ENCODE results near the gene RYR3.

The RYR3 gene

GRCh38 chr15:33315044-33315443 is 4.3 kb downstream of the RYR3 start:
- in situ Hi-C loops (cut with HindIII; ENCODE audit: low sequenced_read_pairs) = no loop called here

GRCh38 chr15:33317896-33318295 is 7.1 kb downstream of the RYR3 start:
- in situ Hi-C loops (cut with HindIII; ENCODE audit: low sequenced_read_pairs) = no loop called here

- in situ Hi-C loops (cut with HindIII; ENCODE audit: low sequenced_read_pairs) = no loop called here
Observed at GRCh38 chr15:33320017-33320416, 9.2 kb downstream of the RYR3 start.

- in situ Hi-C loops (cut with HindIII; ENCODE audit: low sequenced_read_pairs) = no loop called here
Observed at GRCh38 chr15:33322091-33322490, 11.3 kb downstream of the RYR3 start.

GRCh38 chr15:33324609-33325008 is 13.8 kb downstream of the RYR3 start:
- in situ Hi-C loops (cut with HindIII; ENCODE audit: low sequenced_read_pairs) = no loop called here

GRCh38 chr15:33326908-33327307 is 16.1 kb downstream of the RYR3 start:
- in situ Hi-C loops (cut with HindIII; ENCODE audit: low sequenced_read_pairs) = no loop called here

GRCh38 chr15:33328106-33328505 is 17.3 kb downstream of the RYR3 start:
- in situ Hi-C loops (cut with HindIII; ENCODE audit: low sequenced_read_pairs) = no loop called here

- in situ Hi-C loops (cut with HindIII; ENCODE audit: low sequenced_read_pairs) = no loop called here
Observed at GRCh38 chr15:33329457-33329856, 18.7 kb downstream of the RYR3 start.

- in situ Hi-C loops (cut with HindIII; ENCODE audit: low sequenced_read_pairs) = no loop called here
Observed at GRCh38 chr15:33330931-33331330, 20.2 kb downstream of the RYR3 start.

- in situ Hi-C loops (cut with HindIII; ENCODE audit: low sequenced_read_pairs) = no loop called here
Observed at GRCh38 chr15:33341953-33342352, 31.2 kb downstream of the RYR3 start.

- in situ Hi-C loops (cut with HindIII; ENCODE audit: low sequenced_read_pairs) = no loop called here
Observed at GRCh38 chr15:33343275-33343674, 32.5 kb downstream of the RYR3 start.

GRCh38 chr15:33344111-33344510 is 33.3 kb downstream of the RYR3 start:
- in situ Hi-C loops (cut with HindIII; ENCODE audit: low sequenced_read_pairs) = no loop called here

- in situ Hi-C loops (cut with HindIII; ENCODE audit: low sequenced_read_pairs) = no loop called here
Observed at GRCh38 chr15:33344530-33344929, 33.8 kb downstream of the RYR3 start.

GRCh38 chr15:33354411-33354810 is 43.6 kb downstream of the RYR3 start:
- in situ Hi-C loops (cut with HindIII; ENCODE audit: low sequenced_read_pairs) = no loop called here

GRCh38 chr15:33357845-33358244 is 47.1 kb downstream of the RYR3 start:
- in situ Hi-C loops (cut with HindIII; ENCODE audit: low sequenced_read_pairs) = no loop called here

GRCh38 chr15:33358306-33358705 is 47.5 kb downstream of the RYR3 start:
- in situ Hi-C loops (cut with HindIII; ENCODE audit: low sequenced_read_pairs) = no loop called here

GRCh38 chr15:33360886-33361285 is 50.1 kb downstream of the RYR3 start:
- in situ Hi-C loops (cut with HindIII; ENCODE audit: low sequenced_read_pairs) = no loop called here

- in situ Hi-C loops (cut with HindIII; ENCODE audit: low sequenced_read_pairs) = no loop called here
Observed at GRCh38 chr15:33369941-33370622, 59.3 kb downstream of the RYR3 start.

- in situ Hi-C loops (cut with HindIII; ENCODE audit: low sequenced_read_pairs) = no loop called here
Observed at GRCh38 chr15:33370623-33371020, 59.9 kb downstream of the RYR3 start.

- in situ Hi-C loops (cut with HindIII; ENCODE audit: low sequenced_read_pairs) = no loop called here
Observed at GRCh38 chr15:33371159-33371558, 60.4 kb downstream of the RYR3 start.

- in situ Hi-C loops (cut with HindIII; ENCODE audit: low sequenced_read_pairs) = no loop called here
Observed at GRCh38 chr15:33374226-33374914, 63.6 kb downstream of the RYR3 start.

GRCh38 chr15:33375236-33375635 is 64.5 kb downstream of the RYR3 start:
- in situ Hi-C loops (cut with HindIII; ENCODE audit: low sequenced_read_pairs) = no loop called here

GRCh38 chr15:33377204-33377603 is 66.4 kb downstream of the RYR3 start:
- in situ Hi-C loops (cut with HindIII; ENCODE audit: low sequenced_read_pairs) = no loop called here
